ES-I3 (cell line): Measurements from ENCODE around the gene SLC25A1.

Source experiments
- H3K36me3 ChIP-seq: 2 replicates; pipeline ENCODE4 v1.6.1; 2013; ENCODE audit warnings: mild to moderate bottlenecking, low read length, control low read depth, moderate library complexity; ENCODE audit not compliant: insufficient read depth
- H3K4me1 ChIP-seq: 2 replicates; pipeline ENCODE4 v1.6.1; 2013; ENCODE audit warnings: mild to moderate bottlenecking, control low read depth, low read length; ENCODE audit not compliant: insufficient read depth
- H3K9ac ChIP-seq: 2 replicates; pipeline ENCODE4 v1.6.1; 2013; ENCODE audit warnings: low read depth, mild to moderate bottlenecking, low read length, moderate library complexity
- H3K9me3 ChIP-seq: 2 replicates; pipeline ENCODE4 v1.6.1; 2013; ENCODE audit warnings: mild to moderate bottlenecking, low read length, moderate library complexity; ENCODE audit not compliant: control insufficient read depth, insufficient read depth

SLC25A1 gene

DNA sequence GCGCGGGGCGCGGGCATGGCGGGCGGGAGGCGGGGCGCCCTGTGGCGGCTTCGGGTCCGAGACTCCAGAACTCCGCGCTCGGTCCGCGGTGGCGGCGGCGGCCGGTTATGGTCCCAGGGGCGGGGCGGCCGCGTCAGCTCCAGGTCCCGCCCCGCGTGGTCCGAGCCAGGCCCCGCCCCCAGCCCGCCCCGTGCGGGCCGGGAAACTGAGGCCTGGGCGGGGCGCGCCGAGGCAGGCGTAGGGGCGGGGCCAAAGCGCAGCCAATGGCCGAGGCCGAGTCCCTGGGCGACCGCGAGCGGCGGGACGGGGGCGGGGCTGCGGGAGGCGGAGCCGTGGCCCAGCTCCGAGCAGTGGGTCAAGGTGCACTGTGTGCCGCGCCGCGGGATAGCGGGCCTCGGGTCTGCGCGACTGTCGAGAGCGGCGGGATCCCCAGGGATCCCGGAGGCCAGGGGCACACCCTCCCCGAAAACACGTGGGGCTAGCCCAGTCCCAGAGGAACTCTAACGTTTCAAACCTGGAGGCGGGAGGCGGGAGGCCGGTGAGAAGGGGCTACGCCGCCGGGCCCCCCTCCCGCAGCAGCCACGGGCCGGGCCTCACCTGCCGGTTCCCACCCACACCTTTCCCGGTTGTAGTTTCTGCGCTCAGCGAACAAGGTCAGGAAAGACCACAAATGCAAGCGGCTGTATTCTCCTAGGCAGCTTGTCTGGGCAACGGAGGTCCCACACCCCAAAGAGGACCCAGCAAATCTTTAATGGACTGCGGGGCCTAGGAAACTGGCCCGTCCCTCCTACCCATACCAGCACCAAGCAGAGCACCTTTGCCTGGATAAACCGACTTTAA, at the start of gene SLC25A1:
TSS of gene SLC25A1 (minus strand) at position 80 of the 840 bp plus-strand sequence. CDS start at position 17, 63 bp downstream.
- no peaks in the 10 kb centered on the region for H3K9me3 ChIP-seq
- H3K9ac ChIP-seq, result peak within 1 kb of the TSS; percentile 68
- peaks cover 34% of the 10 kb centered on the region for H3K4me1 ChIP-seq
- H3K36me3 ChIP-seq, result no peaks in the 10 kb centered on the region; the same call in 1 of the 2 replicates

DNA sequence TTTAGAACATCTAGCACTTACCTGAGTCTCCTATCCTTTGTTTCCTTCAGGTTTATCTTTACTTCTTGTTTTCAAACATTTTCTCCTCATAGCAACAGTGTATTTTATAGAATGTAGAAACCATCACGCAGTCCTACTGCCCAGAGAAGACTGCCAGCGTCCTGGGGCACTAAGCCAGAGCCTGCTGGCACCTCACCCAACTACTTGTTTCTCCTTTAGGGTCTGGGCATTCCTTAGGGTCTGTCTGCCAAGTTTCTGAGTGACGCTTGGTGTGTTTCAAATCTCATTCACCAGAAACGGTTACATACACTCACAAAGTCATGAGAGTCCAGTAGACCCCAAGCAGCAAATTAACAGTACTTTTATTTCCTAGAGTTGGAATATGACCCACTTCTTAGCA, 49.6 kb upstream of the SLC25A1 start:
- Histone ChIP-seq H3K9me3 (no peaks in the 10 kb centered on the region), H3K4me1 (peaks cover 4% of the 10 kb centered on the region; the same call in 1 of the 2 replicates), H3K36me3 (peaks cover 11% of the 10 kb centered on the region), H3K9ac (no peak overlapping the region)

DNA sequence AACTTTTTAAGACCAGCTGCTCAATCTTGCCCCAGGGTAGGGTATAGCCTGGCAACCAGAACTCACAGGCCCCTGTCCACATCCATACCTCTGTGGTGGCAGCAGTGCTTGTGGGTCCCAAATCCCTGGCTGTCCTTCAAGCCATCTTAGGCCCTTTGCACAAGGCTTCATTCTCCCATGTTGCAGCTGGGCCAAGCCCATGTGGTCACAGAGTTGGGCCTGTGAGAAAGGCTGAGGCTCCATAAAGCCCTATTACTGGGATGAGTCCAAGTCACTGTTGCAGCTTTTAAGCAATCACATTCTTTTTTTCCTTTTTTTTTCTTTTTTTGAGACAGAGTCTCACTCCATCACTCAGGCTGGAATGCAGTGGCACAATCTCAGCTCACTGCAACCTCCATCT, 47.9 kb upstream of the SLC25A1 start:
- H3K9ac ChIP-seq, result no peak overlapping the region
- H3K9me3 ChIP-seq, result no peaks in the 10 kb centered on the region
- H3K4me1 ChIP-seq, result peaks cover 4% of the 10 kb centered on the region; the same call in 1 of the 2 replicates
- peaks cover 15% of the 10 kb centered on the region for H3K36me3 ChIP-seq

DNA sequence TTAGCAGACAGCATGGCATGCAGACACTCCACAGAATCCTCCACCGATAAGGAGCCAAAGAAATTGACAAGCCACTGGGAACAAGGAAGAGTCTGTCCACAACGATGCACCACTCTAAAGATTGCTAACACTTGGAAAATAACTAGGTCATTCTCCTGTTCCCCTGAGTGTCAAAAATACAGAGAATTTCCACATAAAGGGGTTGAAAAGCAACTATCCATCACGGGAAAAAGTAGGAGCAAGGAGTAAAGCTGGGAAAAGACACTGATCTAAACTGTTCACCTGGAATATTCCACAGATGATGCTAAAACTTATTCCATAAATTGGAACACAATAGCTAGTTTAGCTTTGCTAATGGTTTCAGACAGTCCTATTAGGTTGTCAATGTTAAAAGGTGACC, 47.0 kb upstream of the SLC25A1 start:
- H3K9me3 ChIP-seq, result no peaks in the 10 kb centered on the region
- H3K4me1 ChIP-seq, result peaks cover 4% of the 10 kb centered on the region; the same call in 1 of the 2 replicates
- H3K36me3 ChIP-seq, result peaks cover 18% of the 10 kb centered on the region
- no peak overlapping the region for H3K9ac ChIP-seq

DNA sequence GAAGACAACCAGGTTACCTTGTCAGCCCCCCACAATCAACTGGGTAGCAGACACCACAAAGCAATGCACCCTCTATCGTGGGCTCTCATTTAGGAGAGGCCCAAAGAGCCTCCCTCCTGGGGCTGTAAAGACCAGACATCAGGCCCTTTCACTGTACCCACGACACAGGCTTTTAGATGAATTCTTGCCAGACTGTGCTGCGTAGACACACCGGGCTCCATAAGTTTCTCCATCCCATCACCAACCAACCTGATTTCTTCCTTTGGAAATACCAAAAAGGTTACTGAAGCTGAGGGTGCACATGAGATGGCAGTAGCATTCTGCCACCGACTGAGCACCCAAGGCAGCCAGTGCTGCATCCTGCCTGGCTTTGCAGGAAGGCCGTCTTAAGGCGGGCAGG, 46.4 kb upstream of the SLC25A1 start:
- Histone ChIP-seq H3K36me3 (peaks cover 16% of the 10 kb centered on the region), H3K4me1 (peaks cover 4% of the 10 kb centered on the region; the same call in 1 of the 2 replicates), H3K9me3 (no peaks in the 10 kb centered on the region), H3K9ac (no peak overlapping the region)

DNA sequence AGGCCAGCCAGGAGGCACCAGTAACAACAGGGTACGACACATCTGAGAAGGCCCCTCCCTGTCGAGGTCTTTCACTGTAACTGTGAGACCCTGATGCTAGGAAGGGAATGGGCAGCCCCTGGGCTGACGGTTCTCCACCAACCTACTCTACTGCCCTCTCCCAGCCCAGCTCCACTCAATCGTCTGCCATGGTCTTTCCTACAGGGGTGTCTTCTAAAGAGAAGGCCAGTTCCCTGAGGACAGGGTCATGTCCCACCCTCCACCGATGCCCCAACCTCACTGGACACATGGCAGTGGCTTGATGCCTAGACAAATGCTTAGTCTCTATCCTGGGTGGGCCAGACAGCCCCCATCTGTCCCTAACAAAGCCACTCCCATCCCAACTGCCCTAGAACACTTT, 46.0 kb upstream of the SLC25A1 start:
- H3K9me3 ChIP-seq, result no peaks in the 10 kb centered on the region
- peaks cover 16% of the 10 kb centered on the region for H3K36me3 ChIP-seq
- no peak overlapping the region for H3K9ac ChIP-seq
- peaks cover 4% of the 10 kb centered on the region; the same call in 1 of the 2 replicates for H3K4me1 ChIP-seq

DNA sequence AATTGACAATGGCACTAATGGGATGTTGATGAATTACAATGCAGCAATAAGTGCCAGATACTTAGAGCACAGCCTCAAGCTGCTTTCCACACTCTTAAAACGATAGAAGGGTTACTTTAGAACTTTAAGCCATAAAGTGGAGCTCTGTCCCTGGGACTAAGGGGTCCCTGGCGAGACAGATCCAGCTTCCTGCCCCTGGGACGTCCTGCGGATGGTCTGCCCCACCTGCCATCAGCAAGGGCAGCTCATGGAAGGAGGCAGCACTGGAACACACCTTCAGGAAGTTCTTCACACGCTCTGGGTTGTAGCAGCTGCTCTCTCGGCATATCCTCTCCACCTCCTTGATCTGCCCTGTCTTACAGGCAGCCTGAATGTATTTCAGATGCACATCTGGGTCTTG, 45.1 kb upstream of the SLC25A1 start:
- Histone ChIP-seq H3K36me3 (peaks cover 12% of the 10 kb centered on the region), H3K4me1 (peaks cover 5% of the 10 kb centered on the region), H3K9ac (no peak overlapping the region), H3K9me3 (no peaks in the 10 kb centered on the region)

DNA sequence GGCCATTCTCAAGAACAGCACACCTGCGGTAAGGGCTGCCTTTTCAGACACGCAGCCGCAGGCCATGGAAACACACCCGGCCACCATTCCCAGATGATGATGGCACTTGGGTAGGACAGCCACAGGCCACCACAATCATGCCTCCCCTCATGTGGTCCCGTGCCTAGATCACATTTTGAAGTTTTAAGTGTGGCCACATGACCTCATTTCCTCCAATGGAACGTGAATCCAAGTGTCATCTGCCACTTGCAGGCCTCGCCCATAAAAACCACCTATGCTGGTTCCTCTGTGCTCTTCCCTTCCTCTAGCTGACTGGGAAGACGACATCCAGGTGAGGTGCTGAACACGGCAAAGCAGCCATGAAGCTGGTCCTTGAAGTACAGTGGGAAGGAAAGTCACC, 44.6 kb upstream of the SLC25A1 start:
- Histone ChIP-seq H3K9me3 (no peaks in the 10 kb centered on the region), H3K36me3 (peaks cover 12% of the 10 kb centered on the region), H3K4me1 (peaks cover 10% of the 10 kb centered on the region), H3K9ac (no peak overlapping the region)

DNA sequence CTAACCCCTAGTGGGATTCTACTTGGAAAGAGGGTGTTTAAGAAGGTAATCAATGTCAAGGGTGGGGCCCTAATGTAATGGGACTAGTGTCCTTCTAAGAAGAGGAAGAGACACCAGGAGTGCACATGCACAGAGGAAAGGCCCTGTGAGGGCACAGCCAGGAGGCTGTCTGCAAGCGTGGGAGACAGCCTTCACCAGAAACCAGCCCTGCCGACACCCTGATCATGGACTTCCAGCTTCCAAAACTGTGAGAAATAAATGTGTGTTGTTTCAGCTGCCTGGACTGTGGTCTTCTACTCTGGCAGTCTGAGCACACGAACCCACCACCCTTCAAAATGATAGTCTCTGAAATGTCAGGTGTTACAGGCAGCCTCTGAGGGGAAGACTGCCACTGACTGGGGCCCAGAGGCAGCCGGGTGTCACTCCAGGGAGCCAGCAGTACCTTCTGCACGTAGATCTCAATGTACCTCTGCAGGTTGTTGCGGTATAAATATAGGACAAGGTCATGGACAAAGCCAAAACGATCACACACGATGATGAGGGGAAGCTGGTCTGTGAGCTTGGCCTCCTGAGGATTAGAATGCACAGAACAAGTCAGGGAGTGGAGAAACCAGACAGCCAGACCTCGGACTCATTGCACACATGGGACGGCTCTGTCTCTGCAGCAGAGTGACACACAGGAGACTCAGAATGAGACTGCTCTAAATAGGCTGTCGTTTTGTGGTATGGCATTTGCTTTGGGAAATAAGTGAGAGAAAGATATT, 43.9 kb upstream of the SLC25A1 start:
- H3K9ac ChIP-seq, result no peak overlapping the region
- peaks cover 11% of the 10 kb centered on the region for H3K4me1 ChIP-seq
- H3K36me3 ChIP-seq, result peaks cover 12% of the 10 kb centered on the region
- no peaks in the 10 kb centered on the region for H3K9me3 ChIP-seq

DNA sequence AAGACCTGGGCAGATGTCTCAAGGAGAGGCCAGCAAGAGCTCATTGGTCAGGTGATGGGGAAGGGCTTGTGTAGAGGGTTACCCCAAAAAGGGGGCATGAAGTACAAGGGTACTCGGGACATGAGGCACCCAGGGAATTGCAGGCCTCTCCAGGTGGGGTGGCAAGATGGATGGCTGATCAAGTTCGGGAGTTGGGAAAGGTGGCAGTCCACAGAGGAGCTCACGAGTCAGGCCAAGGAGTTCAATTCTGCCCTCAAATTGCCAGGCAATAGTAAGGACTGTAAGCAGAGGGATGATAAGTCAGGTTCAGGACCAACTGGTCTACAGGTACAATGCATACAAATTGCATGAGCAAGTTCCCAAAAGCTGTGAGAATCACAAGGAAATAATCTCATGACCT, 42.3 kb upstream of the SLC25A1 start:
- Histone ChIP-seq H3K9ac (no peak overlapping the region), H3K9me3 (no peaks in the 10 kb centered on the region), H3K36me3 (peaks cover 12% of the 10 kb centered on the region), H3K4me1 (peaks cover 11% of the 10 kb centered on the region)

DNA sequence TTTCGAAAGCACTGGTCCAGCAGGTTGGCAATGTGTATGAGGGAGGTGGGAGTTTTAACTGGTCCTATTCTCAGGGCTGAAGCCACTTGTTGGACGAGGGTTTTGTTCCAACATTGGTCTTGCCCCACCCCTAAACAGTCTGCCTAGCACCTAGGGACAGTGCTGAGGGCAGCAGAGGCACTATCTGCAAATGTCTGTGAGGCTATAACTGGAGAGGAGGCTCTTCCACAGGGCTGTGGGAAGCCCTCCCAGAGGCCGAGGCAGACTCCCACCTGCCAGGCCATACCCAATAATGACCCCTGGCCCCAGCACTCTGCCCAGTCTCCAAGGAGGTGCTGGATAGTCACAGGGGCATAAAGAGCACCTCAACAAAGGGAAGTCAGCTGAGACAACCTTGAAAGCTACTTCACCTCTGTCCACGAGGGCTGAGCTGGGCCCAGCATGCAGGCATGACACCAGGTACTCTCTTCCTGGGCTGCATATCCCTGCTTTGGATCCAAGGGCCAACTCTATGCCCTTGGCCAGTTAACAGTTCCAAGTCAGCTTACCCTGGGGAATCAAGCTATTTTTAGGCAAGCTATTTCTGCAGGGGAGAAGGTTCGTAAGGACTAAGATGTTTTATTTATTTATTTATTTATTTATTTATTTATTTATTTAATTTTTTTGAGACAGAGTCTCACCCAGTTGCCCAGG, 40.2 kb upstream of the SLC25A1 start:
- Histone ChIP-seq H3K9ac (no peak overlapping the region), H3K36me3 (peaks cover 12% of the 10 kb centered on the region; the same call in 1 of the 2 replicates), H3K4me1 (peaks cover 19% of the 10 kb centered on the region)

DNA sequence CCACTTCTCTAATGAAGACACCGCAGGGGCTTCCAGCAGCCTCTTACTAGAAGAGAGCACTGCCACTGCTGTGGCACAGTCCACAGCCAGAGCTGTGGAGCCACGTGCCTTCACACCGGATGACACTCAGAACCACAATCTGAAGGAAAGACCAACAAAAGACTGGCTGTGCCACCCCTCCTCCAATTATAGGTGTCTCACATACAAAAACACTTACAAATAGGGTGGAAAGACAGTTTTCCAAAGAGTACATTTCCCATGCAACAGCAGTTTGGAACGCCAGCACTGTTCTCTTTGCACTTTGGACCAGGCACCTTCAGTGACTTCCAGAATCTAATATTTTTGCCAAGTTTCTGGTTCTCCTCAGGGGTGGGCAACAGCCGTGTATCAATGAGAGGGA, 38.0 kb upstream of the SLC25A1 start:
- no peak overlapping the region for H3K9ac ChIP-seq
- H3K9me3 ChIP-seq, result no peaks in the 10 kb centered on the region
- peaks cover 5% of the 10 kb centered on the region; the same call in 1 of the 2 replicates for H3K36me3 ChIP-seq
- H3K4me1 ChIP-seq, result peaks cover 20% of the 10 kb centered on the region

More for the DNA sequence above, 40.2 kb upstream of the SLC25A1 start:
- no peaks in the 10 kb centered on the region for H3K9me3 ChIP-seq

DNA sequence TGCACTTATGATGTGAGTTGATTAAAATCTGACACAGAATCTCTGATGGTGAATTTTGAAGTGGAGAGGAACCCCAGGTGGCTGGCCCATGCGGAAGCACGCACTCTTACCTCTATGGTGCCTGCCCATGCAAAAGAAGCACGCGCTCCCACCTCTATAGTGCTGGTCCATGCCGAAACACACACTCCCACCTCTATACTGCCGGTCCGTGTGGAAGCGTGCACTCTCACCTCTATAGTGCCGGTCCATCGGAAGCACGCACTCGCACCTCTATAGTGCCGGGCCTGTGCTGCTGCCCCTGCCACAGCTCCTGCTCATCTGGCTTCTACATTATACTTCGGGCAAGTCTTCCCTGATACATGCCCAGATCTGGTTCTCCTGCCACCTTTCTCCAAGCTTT, 36.8 kb upstream of the SLC25A1 start:
- no peaks in the 10 kb centered on the region for H3K9me3 ChIP-seq
- H3K36me3 ChIP-seq, result no peaks in the 10 kb centered on the region; the same call in 1 of the 2 replicates
- peaks cover 20% of the 10 kb centered on the region for H3K4me1 ChIP-seq
- no peak overlapping the region for H3K9ac ChIP-seq

DNA sequence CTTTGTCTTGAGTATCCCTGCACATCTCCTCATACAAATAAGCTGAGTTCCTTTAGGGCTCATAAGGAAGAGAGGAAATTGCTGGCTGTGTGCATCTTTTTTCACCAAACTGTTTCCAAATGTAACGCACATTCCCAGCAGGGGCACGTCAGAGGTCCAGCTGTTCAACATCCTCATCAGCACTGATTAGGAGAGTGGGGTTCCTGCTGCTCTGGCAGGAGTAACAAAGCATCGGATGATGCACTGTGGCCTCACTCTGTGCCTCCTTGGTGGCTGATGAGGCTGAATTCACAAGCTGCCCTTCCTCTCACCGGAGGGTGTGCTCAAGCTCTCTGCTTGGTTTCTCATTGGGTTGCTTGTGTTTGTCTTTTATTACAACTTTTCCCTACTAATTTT, 35.5 kb upstream of the SLC25A1 start:
- no peak overlapping the region for H3K9ac ChIP-seq

More for the DNA sequence above, 35.5 kb upstream of the SLC25A1 start:
- no peaks in the 10 kb centered on the region; the same call in 1 of the 2 replicates for H3K36me3 ChIP-seq
- H3K4me1 ChIP-seq, result peaks cover 20% of the 10 kb centered on the region
- H3K9me3 ChIP-seq, result no peaks in the 10 kb centered on the region
